ENCODE data around the gene QRFP. TPM values are rescaled to one million over a fixed set of nuclear protein-coding genes. Genes with fewer than 3 reads are reported as not detected.

Gene QRFP
- total RNA-seq, 1 donor: not detected

DNA sequence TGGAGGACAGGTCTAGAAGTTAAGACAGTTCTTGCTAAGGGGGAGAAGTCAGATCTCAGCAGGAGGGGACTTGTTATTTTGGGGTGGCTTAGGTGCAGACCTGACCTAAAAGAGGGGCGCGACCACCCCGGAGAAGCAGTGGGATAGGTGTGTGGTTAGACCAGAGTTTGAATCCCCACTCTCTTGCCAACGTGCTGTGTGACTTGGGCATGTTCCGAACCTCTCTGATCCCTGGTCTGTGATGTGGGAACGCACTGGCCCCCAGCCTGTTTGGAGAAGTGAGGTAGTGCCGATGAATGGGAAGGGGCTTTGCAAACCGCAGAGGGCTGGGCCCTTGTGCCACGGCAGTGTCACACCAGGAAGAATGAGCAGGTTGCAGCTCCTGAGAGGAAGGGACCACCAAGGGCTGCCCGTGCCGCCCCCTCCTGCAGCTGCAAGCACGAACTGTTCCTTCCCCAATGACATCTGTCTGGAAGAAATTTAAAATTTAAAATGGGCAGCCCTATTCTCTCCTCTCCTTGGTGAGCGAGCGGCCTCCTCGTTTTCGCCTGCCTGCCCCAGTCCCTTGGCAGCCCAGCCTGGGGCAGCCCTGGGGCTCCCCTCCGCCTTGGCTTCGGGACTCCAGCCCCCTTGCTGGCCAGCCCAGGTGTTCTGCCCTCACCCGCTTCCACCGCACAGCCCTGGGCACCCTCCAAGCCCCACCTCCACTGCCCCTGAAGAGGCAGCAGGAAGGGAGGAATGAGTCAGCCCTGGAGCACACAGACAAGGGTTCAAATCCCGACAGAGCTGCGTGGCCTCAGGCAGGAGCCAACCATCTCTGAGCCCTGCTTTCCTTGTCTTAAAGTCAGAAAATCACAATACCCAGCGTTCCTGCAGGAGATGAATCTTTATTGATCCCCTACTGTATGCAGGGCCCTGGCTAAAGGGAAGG lies 40.8 kb upstream of the QRFP start:
- peaks cover 46% of the 10 kb centered on the region for H3K4me1 ChIP-seq (ENCODE audit: insufficient read depth, low read length)
- no peaks in the 10 kb centered on the region for H3K36me3 ChIP-seq (ENCODE audit: insufficient read depth, low read length)
- no peak overlapping the region for H2AFZ ChIP-seq (ENCODE audit: low read length)
- no peak overlapping the region for H3K27ac ChIP-seq (ENCODE audit: low read depth, low read length)
- H3K4me2 ChIP-seq (ENCODE audit: insufficient read depth, low read length): peak overlapping the region; percentile 77
- H3K27me3 ChIP-seq (ENCODE audit: insufficient read depth, low read length): peaks cover 23% of the 10 kb centered on the region
- H3K79me2 ChIP-seq (ENCODE audit: insufficient read depth, low read length): no peaks in the 10 kb centered on the region
- H3K9me3 ChIP-seq (ENCODE audit: low read depth, low read length): no peaks in the 10 kb centered on the region
- TF ChIP-seq, protein P1, sequence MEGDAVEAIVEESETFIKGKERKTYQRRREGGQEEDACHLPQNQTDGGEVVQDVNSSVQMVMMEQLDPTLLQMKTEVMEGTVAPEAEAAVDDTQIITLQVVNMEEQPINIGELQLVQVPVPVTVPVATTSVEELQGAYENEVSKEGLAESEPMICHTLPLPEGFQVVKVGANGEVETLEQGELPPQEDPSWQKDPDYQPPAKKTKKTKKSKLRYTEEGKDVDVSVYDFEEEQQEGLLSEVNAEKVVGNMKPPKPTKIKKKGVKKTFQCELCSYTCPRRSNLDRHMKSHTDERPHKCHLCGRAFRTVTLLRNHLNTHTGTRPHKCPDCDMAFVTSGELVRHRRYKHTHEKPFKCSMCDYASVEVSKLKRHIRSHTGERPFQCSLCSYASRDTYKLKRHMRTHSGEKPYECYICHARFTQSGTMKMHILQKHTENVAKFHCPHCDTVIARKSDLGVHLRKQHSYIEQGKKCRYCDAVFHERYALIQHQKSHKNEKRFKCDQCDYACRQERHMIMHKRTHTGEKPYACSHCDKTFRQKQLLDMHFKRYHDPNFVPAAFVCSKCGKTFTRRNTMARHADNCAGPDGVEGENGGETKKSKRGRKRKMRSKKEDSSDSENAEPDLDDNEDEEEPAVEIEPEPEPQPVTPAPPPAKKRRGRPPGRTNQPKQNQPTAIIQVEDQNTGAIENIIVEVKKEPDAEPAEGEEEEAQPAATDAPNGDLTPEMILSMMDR (IDR thresholded peaks at IDR 0.05; ENCODE audit: extremely low read depth, low read depth, low read length): no peak
- DNase-seq (ENCODE audit: insufficient read length, low spot score, missing footprints): no peak
- peak overlapping the region; percentile 69 for H3K4me3 ChIP-seq (ENCODE audit: insufficient read depth, low read length)
- peaks cover 5% of the 10 kb centered on the region for H4K20me1 ChIP-seq (ENCODE audit: insufficient read depth, low read length)

DNA sequence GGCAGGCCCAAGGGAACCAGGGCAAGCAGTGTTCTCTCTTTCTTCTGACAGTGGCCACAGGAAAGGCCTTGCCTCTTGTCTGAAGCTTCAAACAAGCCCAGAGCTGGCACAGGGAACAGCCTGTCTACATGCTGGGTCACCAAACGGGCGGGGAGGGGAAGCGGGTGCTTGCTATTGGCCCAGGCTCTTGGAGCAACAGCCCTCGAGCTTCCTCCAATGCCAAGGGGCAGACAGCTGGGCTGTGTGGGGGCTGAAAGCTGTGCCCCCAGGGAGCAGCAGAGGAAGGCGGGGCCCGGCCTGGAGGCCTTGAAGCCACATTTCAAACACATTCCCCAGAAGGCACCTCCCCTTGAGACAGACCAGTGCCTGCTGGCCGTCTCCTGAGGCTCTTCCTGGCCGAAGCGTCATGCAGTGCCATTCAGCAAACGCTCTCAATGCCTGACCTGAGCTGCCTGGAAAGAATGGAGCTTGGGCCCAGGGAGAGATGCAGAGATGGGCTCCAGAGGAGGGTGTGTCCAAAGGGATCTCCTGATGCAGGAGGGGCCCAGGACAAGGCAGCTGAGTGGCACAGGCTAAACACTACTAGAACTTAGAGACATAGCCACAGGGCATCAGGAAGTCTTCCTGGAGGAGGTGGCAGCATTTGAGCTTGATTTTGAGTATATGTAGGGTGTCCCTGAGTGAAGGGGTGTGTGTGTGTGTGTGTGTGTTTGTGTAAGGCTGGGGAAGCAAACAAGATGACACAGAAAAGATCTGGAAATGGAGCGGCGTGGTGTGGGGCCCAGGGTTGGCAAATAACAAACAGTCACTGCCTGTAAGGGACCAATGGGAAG lies 39.9 kb upstream of the QRFP start:
- Histone ChIP-seq H3K79me2 (ENCODE audit: insufficient read depth, low read length) (no peaks in the 10 kb centered on the region), H3K9me3 (ENCODE audit: low read depth, low read length) (no peaks in the 10 kb centered on the region), H2AFZ (ENCODE audit: low read length) (peak overlapping the region; percentile 49), H3K27ac (ENCODE audit: low read depth, low read length) (peak overlapping the region; percentile 62), H3K4me3 (ENCODE audit: insufficient read depth, low read length) (no peak overlapping the region), H4K20me1 (ENCODE audit: insufficient read depth, low read length) (peaks cover 4% of the 10 kb centered on the region), H3K36me3 (ENCODE audit: insufficient read depth, low read length) (no peaks in the 10 kb centered on the region), H3K4me1 (ENCODE audit: insufficient read depth, low read length) (peaks cover 48% of the 10 kb centered on the region), H3K27me3 (ENCODE audit: insufficient read depth, low read length) (peaks cover 14% of the 10 kb centered on the region), H3K4me2 (ENCODE audit: insufficient read depth, low read length) (peak overlapping the region; percentile 23)
- TF ChIP-seq, protein P1 (IDR thresholded peaks at IDR 0.05; ENCODE audit: extremely low read depth, low read depth, low read length): no peak
- peak; percentile 99 for DNase-seq (ENCODE audit: insufficient read length, low spot score, missing footprints)

- DNase-seq (ENCODE audit: insufficient read length, low spot score, missing footprints): peak; percentile 91
- Histone ChIP-seq H3K36me3 (ENCODE audit: insufficient read depth, low read length) (no peaks in the 10 kb centered on the region), H3K27me3 (ENCODE audit: insufficient read depth, low read length) (peaks cover 8% of the 10 kb centered on the region), H3K4me2 (ENCODE audit: insufficient read depth, low read length) (peak overlapping the region; percentile 23), H3K4me3 (ENCODE audit: insufficient read depth, low read length) (no peak overlapping the region), H3K4me1 (ENCODE audit: insufficient read depth, low read length) (peaks cover 48% of the 10 kb centered on the region), H3K79me2 (ENCODE audit: insufficient read depth, low read length) (no peaks in the 10 kb centered on the region), H3K27ac (ENCODE audit: low read depth, low read length) (peak overlapping the region; percentile 62), H4K20me1 (ENCODE audit: insufficient read depth, low read length) (no peaks in the 10 kb centered on the region), H3K9me3 (ENCODE audit: low read depth, low read length) (no peaks in the 10 kb centered on the region), H2AFZ (ENCODE audit: low read length) (peak overlapping the region; percentile 49)
- TF ChIP-seq, protein P1 (IDR thresholded peaks at IDR 0.05; ENCODE audit: extremely low read depth, low read depth, low read length): no peak
Observed at GRCh38 chr9:130935648-130936271, 39.1 kb upstream of the QRFP start.

All from osteoblast (primary cell).